OCI-LY7 (cell line): ENCODE results near the gene ACACB.

Source experiments
- EZH2phosphoT487 ChIP-seq: fragments of 200-600 bp; sonication (generic); IDR thresholded peaks from 2 replicates; pipeline ENCODE4 v1.6.1; 2018; ENCODE audit warnings: low read depth, borderline replicate concordance, mild to moderate bottlenecking, mixed run types, antibody characterized with exemption, low read length, moderate library complexity, mixed read lengths
- TF ChIP-seq, protein P1 (sequence below): fragments of 200-600 bp; sonication (generic); conservative IDR thresholded peaks from 2 replicates; pipeline ENCODE4 v1.5.1; 2014; ENCODE audit warnings: mild to moderate bottlenecking, antibody characterized with exemption, low read length, moderate library complexity, mixed read lengths

DNA sequence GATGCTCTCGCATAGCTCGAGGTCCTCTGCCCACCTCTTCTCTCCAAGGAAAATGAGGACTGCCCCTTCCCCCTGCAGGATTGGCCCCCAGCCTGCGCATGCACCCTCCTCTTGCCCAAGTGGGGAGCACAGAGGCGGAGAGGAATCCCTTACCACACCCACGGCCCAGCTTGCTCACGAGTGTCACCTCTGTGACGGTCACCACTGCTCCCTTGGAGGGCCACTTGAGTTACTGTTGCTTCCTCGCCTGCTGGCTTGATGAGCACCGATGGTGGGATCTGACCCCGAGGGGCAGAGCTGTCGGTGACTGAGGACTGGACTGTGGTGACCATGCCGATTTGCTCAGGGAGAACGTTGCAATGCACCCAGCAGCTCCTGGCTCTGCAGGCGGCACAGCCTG is 151.0 kb downstream of the ACACB start:
- TF ChIP-seq, protein P1, sequence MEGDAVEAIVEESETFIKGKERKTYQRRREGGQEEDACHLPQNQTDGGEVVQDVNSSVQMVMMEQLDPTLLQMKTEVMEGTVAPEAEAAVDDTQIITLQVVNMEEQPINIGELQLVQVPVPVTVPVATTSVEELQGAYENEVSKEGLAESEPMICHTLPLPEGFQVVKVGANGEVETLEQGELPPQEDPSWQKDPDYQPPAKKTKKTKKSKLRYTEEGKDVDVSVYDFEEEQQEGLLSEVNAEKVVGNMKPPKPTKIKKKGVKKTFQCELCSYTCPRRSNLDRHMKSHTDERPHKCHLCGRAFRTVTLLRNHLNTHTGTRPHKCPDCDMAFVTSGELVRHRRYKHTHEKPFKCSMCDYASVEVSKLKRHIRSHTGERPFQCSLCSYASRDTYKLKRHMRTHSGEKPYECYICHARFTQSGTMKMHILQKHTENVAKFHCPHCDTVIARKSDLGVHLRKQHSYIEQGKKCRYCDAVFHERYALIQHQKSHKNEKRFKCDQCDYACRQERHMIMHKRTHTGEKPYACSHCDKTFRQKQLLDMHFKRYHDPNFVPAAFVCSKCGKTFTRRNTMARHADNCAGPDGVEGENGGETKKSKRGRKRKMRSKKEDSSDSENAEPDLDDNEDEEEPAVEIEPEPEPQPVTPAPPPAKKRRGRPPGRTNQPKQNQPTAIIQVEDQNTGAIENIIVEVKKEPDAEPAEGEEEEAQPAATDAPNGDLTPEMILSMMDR: no peak
- TF ChIP-seq EZH2phosphoT487: no peak
